WTC11 (cell line): Measurements from ENCODE around the gene KIFC1. TPM values are rescaled to one million over a fixed set of nuclear protein-coding genes. Genes with fewer than 3 reads are reported as not detected.

ENCODE experiments used
- ARID4B ChIP-seq: sonication (generic); formaldehyde crosslinking; IDR thresholded peaks from 2 replicates; pipeline ENCODE4 v1.8.0; 2023; ENCODE audit warnings: missing genetic modification reagents, mild to moderate bottlenecking, borderline replicate concordance
- ATF3 ChIP-seq: sonication (generic); formaldehyde crosslinking; conservative IDR thresholded peaks from 2 replicates; pipeline ENCODE4 v1.8.1; 2022; ENCODE audit warnings: mild to moderate bottlenecking, missing genetic modification reagents
- CREM ChIP-seq: sonication (generic); formaldehyde crosslinking; IDR thresholded peaks from 2 replicates; pipeline ENCODE4 v1.8.1; 2022; ENCODE audit warnings: mild to moderate bottlenecking, missing genetic modification reagents, moderate library complexity
- E2F1 ChIP-seq: sonication (generic); formaldehyde crosslinking; IDR thresholded peaks from 2 replicates; pipeline ENCODE4 v1.8.0; 2022; ENCODE audit warnings: mild to moderate bottlenecking, missing genetic modification reagents
- ERG ChIP-seq: fragments of 250-450 bp; sonication (Bioruptor Pico); IDR thresholded peaks from 2 replicates; pipeline ENCODE4 v1.8.0; 2021; ENCODE audit warnings: mild to moderate bottlenecking
- FOXJ3 ChIP-seq: sonication (generic); formaldehyde crosslinking; IDR thresholded peaks from 2 replicates; pipeline ENCODE4 v1.9.0; 2021; ENCODE audit warnings: missing genetic modification reagents, mild to moderate bottlenecking, borderline replicate concordance
- FOXP4 ChIP-seq: sonication (generic); formaldehyde crosslinking; IDR thresholded peaks from 2 replicates; pipeline ENCODE4 v1.8.0; 2022; ENCODE audit warnings: mild to moderate bottlenecking, missing genetic modification reagents
- HMGA2 ChIP-seq: fragments of 250-450 bp; sonication (Bioruptor Pico); IDR thresholded peaks from 2 replicates; pipeline ENCODE4 v1.4.0; 2021; ENCODE audit warnings: mild to moderate bottlenecking, moderate library complexity
- HMGXB4 ChIP-seq: sonication (generic); formaldehyde crosslinking; IDR thresholded peaks from 2 replicates; pipeline ENCODE4 v1.8.1; 2023; ENCODE audit warnings: mild to moderate bottlenecking, moderate library complexity, missing genetic modification reagents
- IRF2 ChIP-seq: sonication (generic); formaldehyde crosslinking; IDR thresholded peaks from 2 replicates; pipeline ENCODE4 v1.8.0; 2022; ENCODE audit warnings: low read depth, missing genetic modification reagents, borderline replicate concordance
- JUN ChIP-seq: sonication (generic); formaldehyde crosslinking; IDR thresholded peaks from 2 replicates; pipeline ENCODE4 v1.8.0; 2023; ENCODE audit warnings: mild to moderate bottlenecking, missing genetic modification reagents
- KAT7 ChIP-seq: sonication (generic); formaldehyde crosslinking; IDR thresholded peaks from 2 replicates; pipeline ENCODE4 v1.8.1; 2023; ENCODE audit warnings: missing genetic modification reagents, mild to moderate bottlenecking, borderline replicate concordance
- MXD4 ChIP-seq: fragments of 250-450 bp; sonication (Bioruptor Pico); IDR thresholded peaks from 2 replicates; pipeline ENCODE4 v1.8.0; 2021; ENCODE audit warnings: mild to moderate bottlenecking, moderate library complexity, borderline replicate concordance
- MYBL2 ChIP-seq: sonication (generic); formaldehyde crosslinking; IDR thresholded peaks from 2 replicates; pipeline ENCODE4 v1.8.1; 2023; ENCODE audit warnings: mild to moderate bottlenecking, moderate library complexity, missing genetic modification reagents
- TCF7 ChIP-seq: sonication (generic); formaldehyde crosslinking; IDR thresholded peaks from 2 replicates; pipeline ENCODE4 v1.8.0; 2022; ENCODE audit warnings: mild to moderate bottlenecking, low read depth, missing genetic modification reagents, moderate library complexity
- TP53 ChIP-seq: sonication (generic); formaldehyde crosslinking; IDR thresholded peaks from 2 replicates; pipeline ENCODE4 v1.8.1; 2023; ENCODE audit warnings: mild to moderate bottlenecking, missing genetic modification reagents
- ZNF219 ChIP-seq: sonication (generic); formaldehyde crosslinking; IDR thresholded peaks from 2 replicates; pipeline ENCODE4 v1.8.0; 2023; ENCODE audit warnings: missing genetic modification reagents, mild to moderate bottlenecking, borderline replicate concordance
- ZNF317 ChIP-seq: sonication (generic); formaldehyde crosslinking; IDR thresholded peaks from 2 replicates; pipeline ENCODE4 v1.8.1; 2023; ENCODE audit warnings: low read depth, mild to moderate bottlenecking, moderate library complexity, missing genetic modification reagents, borderline replicate concordance
- total RNA-seq: library from RNA; stranded (reverse); gene quantifications from 3 replicates; pipeline ENCODE4 v1.2.3, GENCODE V29; 2021
- TF ChIP-seq, protein P1 (sequence below): fragments of 250-450 bp; sonication (Bioruptor Pico); IDR thresholded peaks from 2 replicates; pipeline ENCODE4 v1.9.0; 2021; ENCODE audit warnings: mild to moderate bottlenecking, borderline replicate concordance

The KIFC1 gene
- total RNA-seq, 1 experiment from 2014 or later, result 97.3 TPM

DNA sequence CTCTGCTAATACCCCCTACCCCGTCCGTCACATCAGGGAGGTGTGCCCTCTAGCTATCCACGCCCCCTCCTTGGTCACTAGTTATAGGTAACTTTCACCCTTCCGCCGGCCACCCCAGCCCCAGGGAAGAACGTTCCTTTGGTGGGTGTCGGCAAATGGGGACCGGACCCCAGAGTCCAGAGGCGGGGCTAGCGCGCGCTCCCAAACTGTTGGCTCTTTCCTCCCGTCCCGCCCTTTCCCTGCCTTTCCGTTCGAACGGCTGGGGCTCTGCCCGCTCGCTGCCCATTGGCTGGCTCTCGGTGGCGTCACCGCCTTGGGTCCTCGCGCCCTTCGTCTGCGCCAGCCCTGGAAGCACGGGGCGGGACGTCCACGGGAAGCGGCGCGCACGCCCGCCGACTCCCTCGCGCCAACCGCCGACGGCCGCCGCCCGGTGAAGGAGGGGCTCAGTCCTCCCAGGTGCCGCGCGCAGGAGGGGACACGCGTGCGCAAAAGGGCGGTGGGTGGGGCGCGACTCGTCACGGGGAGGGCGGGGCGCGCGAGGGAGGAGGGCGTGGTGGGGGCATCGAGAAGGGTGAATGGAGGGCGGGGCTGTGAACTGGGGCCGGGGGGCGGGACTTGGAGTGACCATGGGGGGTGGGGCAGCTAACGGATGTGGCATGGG is 18.6 kb downstream of the KIFC1 start (continued):
- TF ChIP-seq FOXP4, result peak; percentile 94
- TF ChIP-seq FOXJ3 (CRISPR knock-in tag), result no peak
- no peak for TF ChIP-seq ZNF219
- TF ChIP-seq, protein P1, sequence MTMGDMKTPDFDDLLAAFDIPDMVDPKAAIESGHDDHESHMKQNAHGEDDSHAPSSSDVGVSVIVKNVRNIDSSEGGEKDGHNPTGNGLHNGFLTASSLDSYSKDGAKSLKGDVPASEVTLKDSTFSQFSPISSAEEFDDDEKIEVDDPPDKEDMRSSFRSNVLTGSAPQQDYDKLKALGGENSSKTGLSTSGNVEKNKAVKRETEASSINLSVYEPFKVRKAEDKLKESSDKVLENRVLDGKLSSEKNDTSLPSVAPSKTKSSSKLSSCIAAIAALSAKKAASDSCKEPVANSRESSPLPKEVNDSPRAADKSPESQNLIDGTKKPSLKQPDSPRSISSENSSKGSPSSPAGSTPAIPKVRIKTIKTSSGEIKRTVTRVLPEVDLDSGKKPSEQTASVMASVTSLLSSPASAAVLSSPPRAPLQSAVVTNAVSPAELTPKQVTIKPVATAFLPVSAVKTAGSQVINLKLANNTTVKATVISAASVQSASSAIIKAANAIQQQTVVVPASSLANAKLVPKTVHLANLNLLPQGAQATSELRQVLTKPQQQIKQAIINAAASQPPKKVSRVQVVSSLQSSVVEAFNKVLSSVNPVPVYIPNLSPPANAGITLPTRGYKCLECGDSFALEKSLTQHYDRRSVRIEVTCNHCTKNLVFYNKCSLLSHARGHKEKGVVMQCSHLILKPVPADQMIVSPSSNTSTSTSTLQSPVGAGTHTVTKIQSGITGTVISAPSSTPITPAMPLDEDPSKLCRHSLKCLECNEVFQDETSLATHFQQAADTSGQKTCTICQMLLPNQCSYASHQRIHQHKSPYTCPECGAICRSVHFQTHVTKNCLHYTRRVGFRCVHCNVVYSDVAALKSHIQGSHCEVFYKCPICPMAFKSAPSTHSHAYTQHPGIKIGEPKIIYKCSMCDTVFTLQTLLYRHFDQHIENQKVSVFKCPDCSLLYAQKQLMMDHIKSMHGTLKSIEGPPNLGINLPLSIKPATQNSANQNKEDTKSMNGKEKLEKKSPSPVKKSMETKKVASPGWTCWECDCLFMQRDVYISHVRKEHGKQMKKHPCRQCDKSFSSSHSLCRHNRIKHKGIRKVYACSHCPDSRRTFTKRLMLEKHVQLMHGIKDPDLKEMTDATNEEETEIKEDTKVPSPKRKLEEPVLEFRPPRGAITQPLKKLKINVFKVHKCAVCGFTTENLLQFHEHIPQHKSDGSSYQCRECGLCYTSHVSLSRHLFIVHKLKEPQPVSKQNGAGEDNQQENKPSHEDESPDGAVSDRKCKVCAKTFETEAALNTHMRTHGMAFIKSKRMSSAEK (CRISPR knock-in tag), result no peak
- TF ChIP-seq TP53, result 0 out of 2 replicates have a peak, but pooled peaks have one; percentile 78
- TF ChIP-seq MXD4, result no peak
- TF ChIP-seq ERG (CRISPR knock-in tag), result no peak
- no peak for TF ChIP-seq TCF7
- no peak for TF ChIP-seq HMGA2
- peak; percentile 94 for TF ChIP-seq MYBL2 (CRISPR knock-in tag)
- no peak for TF ChIP-seq IRF2 (CRISPR knock-in tag)
- peak; percentile 76; the same call in 1 of the 2 replicates for TF ChIP-seq ARID4B (CRISPR knock-in tag)
- no peak for TF ChIP-seq HMGXB4
- no peak for TF ChIP-seq JUN (CRISPR knock-in tag)
- no peak for TF ChIP-seq ATF3
- TF ChIP-seq KAT7, result 0 out of 2 replicates have a peak, but pooled peaks have one; percentile 60
- peak; percentile 88 for TF ChIP-seq E2F1 (CRISPR knock-in tag)
- TF ChIP-seq ZNF317 (CRISPR knock-in tag), result no peak
- peak; percentile 89; the same call in 1 of the 2 replicates for TF ChIP-seq CREM (CRISPR knock-in tag)
